GM21423 (cell line): ENCODE measurements around the gene TRIM46.
"Not testable (repeated sequence)": the region's sequence is repeated elsewhere in the genome, so short reads cannot be mapped to it uniquely, and the experiment has no call there.

ENCODE experiments used
- ATAC-seq: cut with Tn5 transposase; IDR thresholded peaks from one replicate; pipeline ENCODE4 v1.9.1; 2021; ENCODE audit warnings: mild to moderate bottlenecking, moderate library complexity; ENCODE audit not compliant: unreplicated experiment

TRIM46 gene

GRCh38 chr1:155227261-155228095 lies 53.8 kb downstream of the TRIM46 start:
- ATAC-seq = peak; percentile 92

- ATAC-seq = no peak
These were observed 54.4 kb downstream of the TRIM46 start for GRCh38 chr1:155228096-155228427.

DNA sequence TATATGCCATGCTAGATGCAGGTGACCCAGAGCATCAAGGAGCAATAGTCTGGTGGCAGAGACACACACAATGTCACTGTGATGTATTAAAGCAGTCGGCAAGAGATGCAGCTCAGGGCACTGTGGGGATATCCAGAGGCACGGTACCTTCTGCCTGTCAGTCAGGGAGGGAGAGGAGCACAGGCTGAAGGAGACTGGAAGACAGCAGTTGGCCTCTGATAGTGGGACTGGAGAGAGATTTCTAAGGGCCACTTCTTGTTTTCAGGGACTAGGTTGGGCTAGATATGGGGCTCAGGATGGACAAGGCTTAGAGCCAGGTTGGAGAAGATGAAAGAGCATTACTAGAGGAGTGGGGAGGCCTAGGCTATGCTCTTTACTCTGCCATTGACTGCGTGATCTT lies 57.7 kb downstream of the TRIM46 start:
- not testable (repeated sequence) for ATAC-seq

DNA sequence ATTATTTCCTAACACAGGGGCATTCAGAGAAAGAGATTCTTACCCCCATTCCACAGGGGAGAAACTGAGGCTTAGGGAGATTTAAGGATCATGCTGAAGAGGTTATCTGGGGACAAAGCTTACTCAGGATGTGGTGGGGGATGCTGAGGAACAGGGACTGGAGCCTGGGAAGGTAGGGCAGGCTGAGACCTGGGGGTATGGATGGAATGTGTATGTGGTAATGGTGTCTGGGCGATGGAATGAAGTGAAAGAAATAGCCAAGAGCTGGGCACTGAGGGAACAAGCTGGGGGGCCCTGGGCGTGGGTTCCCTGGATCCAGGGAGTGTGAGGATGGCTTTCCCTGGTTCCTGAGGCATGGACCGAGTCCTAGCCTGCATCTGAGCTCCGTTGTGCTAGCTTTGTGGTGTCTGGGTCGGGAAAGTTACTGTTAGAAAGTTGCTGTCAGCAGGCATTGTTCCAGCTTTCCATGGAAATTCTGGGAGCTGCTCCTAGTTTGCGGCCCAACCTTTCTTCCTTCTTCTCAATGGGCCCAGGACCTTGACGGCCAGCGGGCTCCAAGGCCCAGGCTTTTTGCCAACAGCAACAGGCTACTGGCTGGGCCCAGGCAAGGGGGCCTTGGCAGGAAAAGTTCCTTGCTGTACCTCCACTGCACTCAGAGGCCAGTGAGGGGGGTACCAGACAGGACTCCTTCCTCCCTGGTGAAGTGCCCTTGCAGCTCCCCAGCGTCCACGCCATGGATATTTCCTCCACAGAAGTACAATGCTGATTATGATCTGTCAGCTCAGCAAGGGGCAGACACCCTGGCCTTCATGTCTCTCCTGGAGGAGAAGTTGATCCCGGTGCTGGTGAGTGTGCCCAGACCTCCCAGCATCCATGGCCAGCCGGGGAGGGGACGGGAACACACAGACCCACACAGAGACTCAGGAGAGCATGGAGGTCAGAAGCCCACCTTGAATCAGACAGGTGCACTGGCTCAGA lies 58.6 kb downstream of the TRIM46 start:
- not testable (repeated sequence) for ATAC-seq

DNA sequence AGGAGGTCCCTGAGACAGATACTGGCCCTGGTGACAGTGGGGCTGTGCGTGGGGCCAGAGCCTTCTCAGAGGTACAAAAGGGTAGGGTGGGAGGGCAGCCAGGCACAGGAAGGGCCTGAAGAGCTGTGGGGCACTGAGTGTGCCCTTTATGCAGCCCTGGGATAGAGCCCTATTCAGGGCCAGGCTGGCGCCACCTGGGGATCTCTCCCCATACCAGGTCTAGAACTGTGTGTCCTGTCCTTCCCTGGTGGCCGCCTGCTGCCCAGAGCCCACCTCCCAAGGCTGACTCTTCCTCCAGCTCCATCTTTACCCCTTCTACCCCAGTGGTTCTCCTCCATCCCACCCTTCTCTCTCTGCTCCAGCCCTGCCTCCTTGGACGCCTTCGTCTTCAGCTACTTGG lies 59.9 kb downstream of the TRIM46 start:
- ATAC-seq = not testable (repeated sequence)
